ENCODE measurements around the gene IL1R1. TPM values are rescaled to one million over a fixed set of nuclear protein-coding genes. Genes with fewer than 3 reads are reported as not detected.

IL1R1 gene
- total and polyA plus RNA-seq, 2 of the 4 experiments (the other 2 are of a cell fraction) = 6.5 to 13.8 TPM

DNA sequence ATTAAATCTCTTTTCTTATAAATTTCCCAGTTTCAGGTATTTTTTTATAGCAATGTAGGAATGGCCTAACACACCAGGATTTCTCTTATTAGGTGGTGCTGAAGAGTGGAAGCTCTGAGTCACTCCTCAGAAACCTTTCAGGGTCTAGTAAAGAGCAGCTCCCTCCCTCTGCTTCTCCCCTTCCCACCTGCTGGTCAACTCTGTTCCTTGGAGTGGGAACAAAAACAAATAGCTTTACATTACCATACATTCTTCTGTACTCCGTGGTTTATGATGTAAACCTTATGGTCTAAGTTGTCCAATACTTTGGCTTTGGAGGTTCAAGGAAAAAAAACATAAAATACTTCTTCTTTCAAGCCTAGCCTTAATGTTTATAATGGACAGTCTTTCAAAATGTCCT is 2.7 kb upstream of the IL1R1 start:
- WGBS, 2 experiments (ENCODE audit: extremely low coverage in 2 of 2, insufficient read length in 1 of 2) = no CpG with 5 or more reads among the region's 1 CpG
- CTCF ChIA-PET = no interaction called here

More for the DNA sequence above, 2.7 kb upstream of the IL1R1 start:
- Histone ChIP-seq H3K23ac (ENCODE audit: low read depth, low read length) (no peak overlapping the region), H3K9me3 (ENCODE audit: control insufficient read depth, insufficient read depth, low read length) (peaks cover 5% of the 10 kb centered on the region; the same call in 1 of the 2 replicates), H3K27me3 (ENCODE audit: control insufficient read depth, insufficient read depth, low read length) (no peaks in the 10 kb centered on the region), H2BK15ac (ENCODE audit: low read depth, low read length) (no peak overlapping the region), H2AFZ (replicated peaks; ENCODE audit: low read length, poor library complexity) (no peak overlapping the region), H3K27ac (ENCODE audit: insufficient read depth, low read length) (no peak overlapping the region; the same call in 1 of the 2 replicates), H3K9me1 (ENCODE audit: insufficient read depth, low read length) (peaks cover 19% of the 10 kb centered on the region), H3K36me3 (ENCODE audit: control insufficient read depth, insufficient read depth, low read length) (peaks cover 7% of the 10 kb centered on the region), H2BK20ac (ENCODE audit: low read depth, low read length) (no peak overlapping the region), H3K9ac (ENCODE audit: low read depth, low read length) (no peak overlapping the region), H3K4me3 (ENCODE audit: insufficient read depth, low read depth, low read length) (no peak overlapping the region), H4K20me1 (ENCODE audit: insufficient read depth, low read length) (0 out of 2 replicates have a peak, but pooled peaks cover 3% of the 10 kb centered on the region), H2BK5ac (ENCODE audit: low read depth, low read length, poor library complexity, severe bottlenecking) (no peak overlapping the region), H3K79me1 (ENCODE audit: low read depth in 1 of 2, low read length in 2 of 2) (peaks cover 11 to 40% of the 10 kb centered on the region in 2 experiments), H3K4ac (ENCODE audit: low read depth, low read length) (no peak overlapping the region), H3K14ac (replicated peaks; ENCODE audit: low read depth, low read length) (no peak overlapping the region), H3K56ac (ENCODE audit: extremely low read depth, insufficient read depth, low read length) (no peak overlapping the region), H2BK120ac (ENCODE audit: low read depth, low read length) (no peak overlapping the region), H4K5ac (ENCODE audit: low read depth, low read length) (no peak overlapping the region), H3K4me1 (ENCODE audit: control insufficient read depth, insufficient read depth, low read length) (peaks cover 18% of the 10 kb centered on the region), H4K8ac (ENCODE audit: low read depth in 2 of 2, low read length in 2 of 2) (no peak overlapping the region), H3K4me2 (ENCODE audit: low read depth, low read length) (no peak overlapping the region), H3K18ac (ENCODE audit: low read depth, low read length) (no peak overlapping the region), H2AK9ac (replicated peaks; ENCODE audit: low read depth, low read length, poor library complexity) (no peak overlapping the region), H4K91ac (ENCODE audit: insufficient read depth, low read depth, low read length) (no peak overlapping the region), H2AK5ac (ENCODE audit: low read depth, low read length) (no peak overlapping the region)
- intact Hi-C loops (cut with micrococcal nuclease) (loop anchor here (2.0 to 5.0 kb wide), 2 partner anchors 75 to 118 kb away; no protein-coding TSS in a partner anchor), dilution Hi-C loops (cut with HindIII; ENCODE audit: low sequenced_read_pairs, unreplicated experiment) (no loop called here), in situ Hi-C loops (cut with MboI; ENCODE audit: low sequenced_read_pairs) (loop anchor here (10.0 kb wide), 1 partner anchor 115 kb away; no protein-coding TSS in a partner anchor)
- POLR2A ChIA-PET (ENCODE audit: unreplicated experiment) = no interaction called here
- BruUV-seq (replicated peaks) = no TSS peak
- DNase-seq (peak; percentile 82), ATAC-seq (ENCODE audit: low read depth) (no peak)
- TF ChIP-seq MAZ (IDR thresholded peaks at IDR 0.05; ENCODE audit: borderline replicate concordance, low read depth, low read length) = no peak
- no peak for TF ChIP-seq POLR2A (IDR thresholded peaks at IDR 0.05; ENCODE audit: low read depth, low read length)
- TF ChIP-seq RCOR1 (IDR thresholded peaks at IDR 0.05; ENCODE audit: insufficient replicate concordance, low read length) = no peak
- TF ChIP-seq RAD21 (IDR thresholded peaks at IDR 0.05; ENCODE audit: low read length) = no peak
- TF ChIP-seq MXI1 (IDR thresholded peaks at IDR 0.05; ENCODE audit: borderline replicate concordance, low read depth, low read length) = no peak
- no peak for TF ChIP-seq RFX5 (IDR thresholded peaks at IDR 0.05; ENCODE audit: low read depth, low read length)
- TF ChIP-seq, protein P1, sequence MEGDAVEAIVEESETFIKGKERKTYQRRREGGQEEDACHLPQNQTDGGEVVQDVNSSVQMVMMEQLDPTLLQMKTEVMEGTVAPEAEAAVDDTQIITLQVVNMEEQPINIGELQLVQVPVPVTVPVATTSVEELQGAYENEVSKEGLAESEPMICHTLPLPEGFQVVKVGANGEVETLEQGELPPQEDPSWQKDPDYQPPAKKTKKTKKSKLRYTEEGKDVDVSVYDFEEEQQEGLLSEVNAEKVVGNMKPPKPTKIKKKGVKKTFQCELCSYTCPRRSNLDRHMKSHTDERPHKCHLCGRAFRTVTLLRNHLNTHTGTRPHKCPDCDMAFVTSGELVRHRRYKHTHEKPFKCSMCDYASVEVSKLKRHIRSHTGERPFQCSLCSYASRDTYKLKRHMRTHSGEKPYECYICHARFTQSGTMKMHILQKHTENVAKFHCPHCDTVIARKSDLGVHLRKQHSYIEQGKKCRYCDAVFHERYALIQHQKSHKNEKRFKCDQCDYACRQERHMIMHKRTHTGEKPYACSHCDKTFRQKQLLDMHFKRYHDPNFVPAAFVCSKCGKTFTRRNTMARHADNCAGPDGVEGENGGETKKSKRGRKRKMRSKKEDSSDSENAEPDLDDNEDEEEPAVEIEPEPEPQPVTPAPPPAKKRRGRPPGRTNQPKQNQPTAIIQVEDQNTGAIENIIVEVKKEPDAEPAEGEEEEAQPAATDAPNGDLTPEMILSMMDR (conservative IDR thresholded peaks at IDR 0.05; ENCODE audit: low read depth, low read length) = no peak
- no peak for TF ChIP-seq MAFK (IDR thresholded peaks at IDR 0.05; ENCODE audit: low read depth, low read length)
- TF ChIP-seq BHLHE40 (IDR thresholded peaks at IDR 0.05; ENCODE audit: low read depth, low read length) = no peak
- no peak for TF ChIP-seq FOS (IDR thresholded peaks at IDR 0.05; ENCODE audit: low read depth, low read length)
- no peak for TF ChIP-seq CEBPB (IDR thresholded peaks at IDR 0.05; ENCODE audit: low read depth, low read length)
- TF ChIP-seq, protein P2, sequence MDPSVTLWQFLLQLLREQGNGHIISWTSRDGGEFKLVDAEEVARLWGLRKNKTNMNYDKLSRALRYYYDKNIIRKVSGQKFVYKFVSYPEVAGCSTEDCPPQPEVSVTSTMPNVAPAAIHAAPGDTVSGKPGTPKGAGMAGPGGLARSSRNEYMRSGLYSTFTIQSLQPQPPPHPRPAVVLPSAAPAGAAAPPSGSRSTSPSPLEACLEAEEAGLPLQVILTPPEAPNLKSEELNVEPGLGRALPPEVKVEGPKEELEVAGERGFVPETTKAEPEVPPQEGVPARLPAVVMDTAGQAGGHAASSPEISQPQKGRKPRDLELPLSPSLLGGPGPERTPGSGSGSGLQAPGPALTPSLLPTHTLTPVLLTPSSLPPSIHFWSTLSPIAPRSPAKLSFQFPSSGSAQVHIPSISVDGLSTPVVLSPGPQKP (IDR thresholded peaks at IDR 0.05; ENCODE audit: borderline replicate concordance, low read depth, low read length) = no peak
- TF ChIP-seq, protein P3, sequence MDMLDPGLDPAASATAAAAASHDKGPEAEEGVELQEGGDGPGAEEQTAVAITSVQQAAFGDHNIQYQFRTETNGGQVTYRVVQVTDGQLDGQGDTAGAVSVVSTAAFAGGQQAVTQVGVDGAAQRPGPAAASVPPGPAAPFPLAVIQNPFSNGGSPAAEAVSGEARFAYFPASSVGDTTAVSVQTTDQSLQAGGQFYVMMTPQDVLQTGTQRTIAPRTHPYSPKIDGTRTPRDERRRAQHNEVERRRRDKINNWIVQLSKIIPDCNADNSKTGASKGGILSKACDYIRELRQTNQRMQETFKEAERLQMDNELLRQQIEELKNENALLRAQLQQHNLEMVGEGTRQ (IDR thresholded peaks at IDR 0.05; ENCODE audit: low read depth, low read length) = no peak
- no peak for TF ChIP-seq NFE2L2 (IDR thresholded peaks at IDR 0.05; ENCODE audit: low read depth, low read length)
- TF ChIP-seq CHD1 (IDR thresholded peaks at IDR 0.05; ENCODE audit: low read depth, low read length) = no peak
- no peak for TF ChIP-seq SMC3 (IDR thresholded peaks at IDR 0.05; ENCODE audit: low read depth, low read length)

All from IMR-90 (cell line).